ENCODE results near the gene NAT16. TPM values are rescaled to one million over a fixed set of nuclear protein-coding genes. Genes with fewer than 3 reads are reported as not detected.

The NAT16 gene
- total RNA-seq, 1 donor from 2014 or later = 0.16 TPM

DNA sequence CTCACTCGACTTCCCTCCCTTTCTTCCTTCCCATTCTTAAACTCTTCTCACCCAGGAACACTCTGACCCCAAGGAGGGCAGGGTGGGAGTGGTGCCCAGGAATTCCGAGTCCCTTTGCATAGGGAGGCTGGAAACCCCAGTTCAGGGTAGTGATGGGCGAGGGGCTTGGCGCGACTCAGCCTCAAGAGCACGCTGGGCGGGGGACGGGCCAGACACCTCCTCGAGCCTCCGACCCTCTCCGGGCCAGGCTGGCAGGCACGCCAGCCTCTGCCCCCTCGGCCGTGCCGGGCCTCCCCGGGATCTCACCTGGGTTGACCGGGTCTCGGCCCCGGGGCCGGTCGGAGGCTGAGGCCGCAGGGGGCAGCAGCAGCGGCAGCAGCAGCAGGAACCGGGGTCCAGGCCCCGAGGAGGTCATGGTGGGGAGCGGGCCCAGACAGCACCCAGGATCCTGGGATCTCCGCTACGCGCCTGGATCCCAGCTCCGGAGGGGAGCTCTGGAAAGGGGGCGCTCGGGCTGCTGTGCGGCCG lies 36.8 kb upstream of the NAT16 start:
- peaks cover 16% of the 10 kb centered on the region for H3K4me1 Mint-ChIP-seq (ENCODE audit: low read depth, unreplicated experiment)
- H3K27me3 Mint-ChIP-seq (ENCODE audit: low read depth, unreplicated experiment) = no peaks in the 10 kb centered on the region
- H2AFZ ChIP-seq (ENCODE audit: low read depth, low read length) = peak overlapping the region; percentile 69
- peaks cover 7% of the 10 kb centered on the region for H3K36me3 ChIP-seq (ENCODE audit: insufficient read depth, low read length)
- peaks cover 64% of the 10 kb centered on the region for H3K79me2 ChIP-seq (ENCODE audit: insufficient read depth, low read length)
- H3K4me1 ChIP-seq (ENCODE audit: insufficient read depth, low read length) = peaks cover 19% of the 10 kb centered on the region
- FAIRE-seq (no peak), DNase-seq (ENCODE audit: low read depth) (no peak)
- peaks cover 45% of the 10 kb centered on the region for H4K20me1 ChIP-seq (ENCODE audit: insufficient read depth, low read length)
- peak overlapping the region; percentile 86 for H3K27ac ChIP-seq (ENCODE audit: low read depth, low read length)
- H3K36me3 Mint-ChIP-seq (ENCODE audit: low read depth, unreplicated experiment) = peaks cover 10% of the 10 kb centered on the region
- TF ChIP-seq EZH2 (IDR thresholded peaks at IDR 0.05; ENCODE audit: insufficient read depth, low read length) = no peak
- TF ChIP-seq, protein P1, sequence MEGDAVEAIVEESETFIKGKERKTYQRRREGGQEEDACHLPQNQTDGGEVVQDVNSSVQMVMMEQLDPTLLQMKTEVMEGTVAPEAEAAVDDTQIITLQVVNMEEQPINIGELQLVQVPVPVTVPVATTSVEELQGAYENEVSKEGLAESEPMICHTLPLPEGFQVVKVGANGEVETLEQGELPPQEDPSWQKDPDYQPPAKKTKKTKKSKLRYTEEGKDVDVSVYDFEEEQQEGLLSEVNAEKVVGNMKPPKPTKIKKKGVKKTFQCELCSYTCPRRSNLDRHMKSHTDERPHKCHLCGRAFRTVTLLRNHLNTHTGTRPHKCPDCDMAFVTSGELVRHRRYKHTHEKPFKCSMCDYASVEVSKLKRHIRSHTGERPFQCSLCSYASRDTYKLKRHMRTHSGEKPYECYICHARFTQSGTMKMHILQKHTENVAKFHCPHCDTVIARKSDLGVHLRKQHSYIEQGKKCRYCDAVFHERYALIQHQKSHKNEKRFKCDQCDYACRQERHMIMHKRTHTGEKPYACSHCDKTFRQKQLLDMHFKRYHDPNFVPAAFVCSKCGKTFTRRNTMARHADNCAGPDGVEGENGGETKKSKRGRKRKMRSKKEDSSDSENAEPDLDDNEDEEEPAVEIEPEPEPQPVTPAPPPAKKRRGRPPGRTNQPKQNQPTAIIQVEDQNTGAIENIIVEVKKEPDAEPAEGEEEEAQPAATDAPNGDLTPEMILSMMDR (IDR thresholded peaks at IDR 0.05; ENCODE audit: insufficient read depth, low read depth, low read length) = no peak
- H3K9me3 Mint-ChIP-seq (ENCODE audit: unreplicated experiment) = no peaks in the 10 kb centered on the region
- peak overlapping the region; percentile 84 for H3K9ac ChIP-seq (ENCODE audit: low read length)
- H3K4me2 ChIP-seq (ENCODE audit: low read length) = peak overlapping the region; percentile 85
- no peak overlapping the region for H3K27ac Mint-ChIP-seq (ENCODE audit: unreplicated experiment)
- no peaks in the 10 kb centered on the region for H3K9me3 ChIP-seq (ENCODE audit: insufficient read depth, low read depth, low read length)
- peak overlapping the region; percentile 87 for H3K4me3 ChIP-seq (ENCODE audit: insufficient read depth, low read depth, low read length)
- H3K27me3 ChIP-seq (ENCODE audit: insufficient read depth, low read length) = no peaks in the 10 kb centered on the region
- H3K4me3 Mint-ChIP-seq (ENCODE audit: unreplicated experiment) = peak overlapping the region; percentile 99

DNA sequence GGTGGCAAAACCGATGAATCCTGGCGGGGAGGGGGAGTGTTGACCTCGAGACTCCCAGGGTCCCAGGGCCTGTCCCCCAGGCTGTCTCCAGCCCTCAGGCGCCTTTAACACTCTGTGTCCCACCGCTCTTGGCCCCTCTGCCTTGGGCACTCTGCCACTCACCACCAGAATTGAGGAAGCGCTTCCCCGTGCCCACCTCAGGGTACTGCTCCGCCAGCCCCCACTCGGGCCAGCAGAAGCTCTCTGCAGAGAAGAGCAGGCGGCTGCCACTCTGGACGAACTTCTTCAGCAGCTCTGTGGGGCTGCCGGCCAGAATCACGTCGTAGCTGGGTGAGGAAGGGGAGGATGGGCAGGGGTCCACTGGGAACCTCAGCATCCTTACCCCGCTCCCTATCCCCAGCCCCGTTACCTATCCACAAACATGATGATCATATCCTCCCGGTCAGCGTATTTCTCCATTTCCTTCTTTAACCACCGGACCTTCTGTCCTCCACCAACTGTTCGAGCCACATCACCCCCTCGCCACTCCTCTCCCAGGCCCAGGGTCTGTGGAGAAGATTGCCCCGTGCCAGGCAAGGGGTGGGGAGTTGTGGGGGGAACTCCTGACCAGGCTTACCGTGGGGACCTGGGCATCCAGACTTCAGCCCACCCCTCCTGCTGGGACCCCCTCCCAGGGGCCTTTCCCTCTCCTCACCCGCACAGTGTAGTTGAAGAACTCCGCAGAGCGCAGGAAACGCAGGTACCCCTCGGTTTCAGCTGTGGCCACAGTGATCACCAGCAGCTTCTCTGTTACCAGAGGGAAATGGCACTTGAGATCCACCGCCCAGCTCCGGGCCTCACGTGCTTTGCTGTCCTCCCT lies 36.1 kb upstream of the NAT16 start:
- Histone ChIP-seq H3K4me2 (ENCODE audit: low read length) (peak overlapping the region; percentile 85), H3K27ac (ENCODE audit: low read depth, low read length) (peak overlapping the region; percentile 86), H2AFZ (ENCODE audit: low read depth, low read length) (peak overlapping the region; percentile 69), H3K27me3 (ENCODE audit: insufficient read depth, low read length) (no peaks in the 10 kb centered on the region), H3K79me2 (ENCODE audit: insufficient read depth, low read length) (peaks cover 57% of the 10 kb centered on the region), H3K9ac (ENCODE audit: low read length) (peak overlapping the region; percentile 84), H4K20me1 (ENCODE audit: insufficient read depth, low read length) (peaks cover 43% of the 10 kb centered on the region), H3K9me3 (ENCODE audit: insufficient read depth, low read depth, low read length) (no peaks in the 10 kb centered on the region), H3K4me1 (ENCODE audit: insufficient read depth, low read length) (peaks cover 19% of the 10 kb centered on the region), H3K4me3 (ENCODE audit: insufficient read depth, low read depth, low read length) (peak overlapping the region; percentile 87), H3K36me3 (ENCODE audit: insufficient read depth, low read length) (peaks cover 7% of the 10 kb centered on the region)
- Mint-ChIP-seq H3K4me1 (ENCODE audit: low read depth, unreplicated experiment) (peaks cover 16% of the 10 kb centered on the region), H3K36me3 (ENCODE audit: low read depth, unreplicated experiment) (peaks cover 11% of the 10 kb centered on the region), H3K27ac (ENCODE audit: unreplicated experiment) (peak overlapping the region; percentile 44), H3K4me3 (ENCODE audit: unreplicated experiment) (peak overlapping the region; percentile 99), H3K9me3 (ENCODE audit: unreplicated experiment) (no peaks in the 10 kb centered on the region), H3K27me3 (ENCODE audit: low read depth, unreplicated experiment) (no peaks in the 10 kb centered on the region)
- FAIRE-seq = no peak
- TF ChIP-seq EZH2 (IDR thresholded peaks at IDR 0.05; ENCODE audit: insufficient read depth, low read length) = no peak
- TF ChIP-seq, protein P1 (IDR thresholded peaks at IDR 0.05; ENCODE audit: insufficient read depth, low read depth, low read length) = no peak
- DNase-seq (ENCODE audit: low read depth) = no peak

Measured in astrocyte (in vitro differentiated cells and primary cell).